Skeletal muscle satellite cell (primary cell): ENCODE measurements around the gene STEAP3.

Experiments
- H3K27me3 ChIP-seq: 2 replicates; pipeline ENCODE4 v1.7.0; 2013; ENCODE audit warnings: low read length; ENCODE audit not compliant: control insufficient read depth, insufficient read depth
- H3K36me3 ChIP-seq: 2 replicates; pipeline ENCODE4 v1.7.0; 2013; ENCODE audit warnings: mild to moderate bottlenecking, control low read depth, low read length; ENCODE audit not compliant: insufficient read depth
- H3K4me1 ChIP-seq: 2 replicates; pipeline ENCODE4 v1.7.0; 2013; ENCODE audit warnings: low read length; ENCODE audit not compliant: control insufficient read depth, insufficient read depth
- H3K4me2 ChIP-seq: 2 replicates; pipeline ENCODE4 v1.7.0; 2013; ENCODE audit warnings: mild to moderate bottlenecking, low read length
- H3K4me3 ChIP-seq: 2 replicates; pipeline ENCODE4 v1.7.0; 2013; ENCODE audit warnings: low read length
- H3K9ac ChIP-seq: 2 replicates; pipeline ENCODE4 v1.7.0; 2013; ENCODE audit warnings: mild to moderate bottlenecking, low read depth, low read length, moderate library complexity
- H3K9me3 ChIP-seq: replicated peaks from 2 replicates; pipeline ENCODE4 v1.7.0; 2013; ENCODE audit warnings: mild to moderate bottlenecking, control low read depth, low read length

STEAP3 gene

GRCh38 chr2:119181791-119182445 is 41.7 kb upstream of the STEAP3 start:
- Histone ChIP-seq H3K36me3 (no peaks in the 10 kb centered on the region), H3K4me1 (peaks cover 19% of the 10 kb centered on the region), H3K27me3 (no peaks in the 10 kb centered on the region), H3K9me3 (no peaks in the 10 kb centered on the region), H3K9ac (no peak overlapping the region), H3K4me3 (no peak overlapping the region), H3K4me2 (no peak overlapping the region)

GRCh38 chr2:119184512-119184911 is 39.1 kb upstream of the STEAP3 start:
- Histone ChIP-seq H3K27me3 (no peaks in the 10 kb centered on the region), H3K4me2 (no peak overlapping the region), H3K9me3 (no peaks in the 10 kb centered on the region), H3K36me3 (no peaks in the 10 kb centered on the region), H3K4me3 (no peak overlapping the region), H3K9ac (no peak overlapping the region), H3K4me1 (peaks cover 11% of the 10 kb centered on the region)

- Histone ChIP-seq H3K4me2 (no peak overlapping the region), H3K36me3 (no peaks in the 10 kb centered on the region), H3K9ac (no peak overlapping the region), H3K27me3 (no peaks in the 10 kb centered on the region), H3K4me3 (no peak overlapping the region), H3K4me1 (peaks cover 4% of the 10 kb centered on the region), H3K9me3 (no peaks in the 10 kb centered on the region)
These were observed 33.1 kb upstream of the STEAP3 start for GRCh38 chr2:119190321-119191111.

GRCh38 chr2:119192893-119193292 is 30.7 kb upstream of the STEAP3 start:
- peaks cover 18% of the 10 kb centered on the region for H3K4me1 ChIP-seq

GRCh38 chr2:119195001-119195400 is 28.6 kb upstream of the STEAP3 start:
- Histone ChIP-seq H3K4me3 (no peak overlapping the region), H3K27me3 (peaks cover 6% of the 10 kb centered on the region), H3K4me1 (peaks cover 29% of the 10 kb centered on the region), H3K4me2 (no peak overlapping the region), H3K9me3 (no peaks in the 10 kb centered on the region), H3K9ac (no peak overlapping the region), H3K36me3 (no peaks in the 10 kb centered on the region)

More at GRCh38 chr2:119192893-119193292, 30.7 kb upstream of the STEAP3 start:
- Histone ChIP-seq H3K4me3 (no peak overlapping the region), H3K9ac (no peak overlapping the region), H3K36me3 (no peaks in the 10 kb centered on the region), H3K4me2 (no peak overlapping the region), H3K9me3 (no peaks in the 10 kb centered on the region), H3K27me3 (peaks cover 6% of the 10 kb centered on the region)

GRCh38 chr2:119195887-119196286 is 27.7 kb upstream of the STEAP3 start:
- Histone ChIP-seq H3K4me1 (peaks cover 29% of the 10 kb centered on the region), H3K9me3 (no peaks in the 10 kb centered on the region), H3K4me2 (no peak overlapping the region), H3K4me3 (no peak overlapping the region), H3K27me3 (peaks cover 8% of the 10 kb centered on the region), H3K36me3 (no peaks in the 10 kb centered on the region), H3K9ac (no peak overlapping the region)

GRCh38 chr2:119196301-119197125 is 27.1 kb upstream of the STEAP3 start:
- Histone ChIP-seq H3K9ac (no peak overlapping the region), H3K4me1 (peaks cover 29% of the 10 kb centered on the region), H3K9me3 (no peaks in the 10 kb centered on the region), H3K4me2 (no peak overlapping the region), H3K4me3 (no peak overlapping the region), H3K27me3 (peaks cover 11% of the 10 kb centered on the region), H3K36me3 (no peaks in the 10 kb centered on the region)

- Histone ChIP-seq H3K4me2 (no peak overlapping the region), H3K4me1 (peaks cover 29% of the 10 kb centered on the region), H3K36me3 (no peaks in the 10 kb centered on the region), H3K9ac (no peak overlapping the region), H3K9me3 (no peaks in the 10 kb centered on the region), H3K27me3 (peaks cover 11% of the 10 kb centered on the region), H3K4me3 (no peak overlapping the region)
These were observed 26.6 kb upstream of the STEAP3 start for GRCh38 chr2:119197126-119197405.

- H3K9ac ChIP-seq, result no peak overlapping the region
- H3K9me3 ChIP-seq, result no peaks in the 10 kb centered on the region
- peak overlapping the region; percentile 35 for H3K4me2 ChIP-seq
- H3K4me3 ChIP-seq, result no peak overlapping the region
- H3K27me3 ChIP-seq, result peaks cover 11% of the 10 kb centered on the region
- no peaks in the 10 kb centered on the region for H3K36me3 ChIP-seq
- peaks cover 29% of the 10 kb centered on the region for H3K4me1 ChIP-seq
These were observed 25.9 kb upstream of the STEAP3 start for GRCh38 chr2:119197529-119198239.

- H3K9ac ChIP-seq, result no peak overlapping the region
These were observed 25.3 kb upstream of the STEAP3 start for GRCh38 chr2:119198240-119198840.

GRCh38 chr2:119201815-119202214 is 21.8 kb upstream of the STEAP3 start:
- no peaks in the 10 kb centered on the region for H3K36me3 ChIP-seq
- no peak overlapping the region for H3K4me2 ChIP-seq
- no peak overlapping the region for H3K4me3 ChIP-seq
- H3K9me3 ChIP-seq, result no peaks in the 10 kb centered on the region
- H3K4me1 ChIP-seq, result peaks cover 16% of the 10 kb centered on the region
- peaks cover 5% of the 10 kb centered on the region for H3K27me3 ChIP-seq
- no peak overlapping the region for H3K9ac ChIP-seq

More at GRCh38 chr2:119198240-119198840, 25.3 kb upstream of the STEAP3 start:
- no peaks in the 10 kb centered on the region for H3K36me3 ChIP-seq
- H3K4me2 ChIP-seq, result peak overlapping the region; percentile 35
- H3K4me3 ChIP-seq, result no peak overlapping the region
- peaks cover 11% of the 10 kb centered on the region for H3K27me3 ChIP-seq
- H3K4me1 ChIP-seq, result peaks cover 29% of the 10 kb centered on the region
- no peaks in the 10 kb centered on the region for H3K9me3 ChIP-seq
